K562 (cell line): Measurements from ENCODE around the gene TXNRD2. TPM values are rescaled to one million over a fixed set of nuclear protein-coding genes. Genes with fewer than 3 reads are reported as not detected.

Experiments
- ATAC-seq: fragments of 200-7000 bp; cut with Tn5 transposase; 3 replicates; pipeline ENCODE4 v1.9.1; 2020; ENCODE audit warnings: moderate library complexity
- BruUV-seq: library from RNA; stranded (reverse); fragments of 400-500 nt; replicated peaks from 2 replicates; lab custom pipeline; 2021; lab: Mats Ljungman, UMichigan
- CTCF ChIA-PET: fragments of 300-600 bp; formaldehyde crosslinking; extraction: SDS; loops from one replicate; lab custom pipeline; 2021; ENCODE audit warnings: low intra/inter-chr PET ratio; lab: Yijun Ruan, JAX
- POLR2A ChIA-PET: fragments of 300-600, 350-650 bp; sonication (Branson Sonifier 250); formaldehyde crosslinking; extraction: SDS; loops from one replicate; lab custom pipeline; 2021; ENCODE audit warnings: antibody characterized with exemption, inconsistent platforms; lab: Yijun Ruan, JAX
- DNase-seq, 4 experiments: peaks; one replicate each; pipeline versions ENCODE4 v3.0.0 to v3.0.0-alpha.2; 2011 to 2018; ENCODE audit warnings: low spot score in 3 of 4, mixed read lengths in 3 of 4; ENCODE audit errors: extremely low read depth in 1 of 4
- FAIRE-seq: peaks from 2 replicates; lab custom pipeline; 2011; peaks lifted over from hg19 to GRCh38; lab: Jason Lieb, UNC
- H2AFZ ChIP-seq: 2 replicates; pipeline ENCODE4 v1.6.0; 2011; ENCODE audit warnings: low read depth, low read length, control low read depth, inconsistent platforms
- H3K27ac ChIP-seq: fragments of 200-600 bp; 3 replicates; pipeline ENCODE4 v1.8.0; 2011; ENCODE audit warnings: low read depth, mild to moderate bottlenecking, control low read depth, inconsistent platforms, low read length, moderate library complexity, mixed read lengths; ENCODE audit errors: extremely low read depth
- H3K27me3 ChIP-seq, 2 experiments: fragments of 300-600 bp in 1 of 2; 2 replicates in 1 of 2; 3 replicates in 1 of 2; pipeline versions ENCODE4 v1.6.0 to v1.8.0; 2011; ENCODE audit warnings: inconsistent platforms in 2 of 2, low read length in 2 of 2, mild to moderate bottlenecking in 1 of 2, mixed read lengths in 1 of 2, moderate library complexity in 1 of 2; ENCODE audit not compliant: control insufficient read depth in 2 of 2, insufficient read depth in 2 of 2
- H3K36me3 ChIP-seq: fragments of 300-600 bp; 3 replicates; pipeline ENCODE4 v1.8.0; 2011; ENCODE audit warnings: mild to moderate bottlenecking, low read length, inconsistent platforms; ENCODE audit not compliant: control insufficient read depth, insufficient read depth
- H3K4me1 ChIP-seq, 2 experiments: fragments of 200-600 bp in 1 of 2; replicated peaks in 1 of 2; 2 replicates in 1 of 2; 3 replicates in 1 of 2; pipeline versions ENCODE4 v1.5.1 to v1.8.0; 2011; ENCODE audit warnings: inconsistent platforms in 2 of 2, low read length in 2 of 2, mild to moderate bottlenecking in 1 of 2, mixed read lengths in 1 of 2, moderate library complexity in 1 of 2; ENCODE audit not compliant: control insufficient read depth in 2 of 2, insufficient read depth in 2 of 2
- H3K4me2 ChIP-seq: 2 replicates; pipeline ENCODE4 v1.6.1; 2011; ENCODE audit warnings: low read length, control low read depth, inconsistent platforms, mixed read lengths; ENCODE audit not compliant: insufficient read depth
- H3K4me3 ChIP-seq: fragments of 200-600 bp; sonication (generic), shearing (Covaris generic); 2 replicates; pipeline ENCODE4 v1.5.1; 2016; ENCODE audit warnings: control low read depth, inconsistent platforms
- H3K79me2 ChIP-seq: fragments of 200-600 bp; 3 replicates; pipeline ENCODE4 v1.8.0; 2011; ENCODE audit warnings: low read length, inconsistent platforms; ENCODE audit not compliant: control insufficient read depth, insufficient read depth
- H3K9ac ChIP-seq, 2 experiments: 2 replicates each; pipeline versions ENCODE4 v1.6.0 to v1.6.1; 2011; ENCODE audit warnings: low read depth in 2 of 2, low read length in 2 of 2, control low read depth in 1 of 2, inconsistent platforms in 1 of 2, mild to moderate bottlenecking in 1 of 2, mixed read lengths in 1 of 2; ENCODE audit not compliant: insufficient read depth in 1 of 2
- H3K9me1 ChIP-seq: one replicate; pipeline ENCODE4 v1.6.0; 2011; ENCODE audit warnings: inconsistent platforms, mild to moderate bottlenecking, low read length, moderate library complexity; ENCODE audit not compliant: control insufficient read depth, insufficient read depth
- H3K9me3 ChIP-seq: replicated peaks from 2 replicates; pipeline ENCODE4 v1.5.1; 2011; ENCODE audit warnings: low read depth, low read length, inconsistent platforms; ENCODE audit not compliant: control insufficient read depth, insufficient read depth
- H4K20me1 ChIP-seq: replicated peaks from 2 replicates; pipeline ENCODE4 v1.6.1; 2011; ENCODE audit warnings: low read length, inconsistent platforms, mixed read lengths; ENCODE audit not compliant: control insufficient read depth, insufficient read depth
- BRD4 ChIP-seq: fragments of 200-600 bp; sonication (generic); IDR thresholded peaks from 2 replicates; pipeline ENCODE4 v1.6.1; 2017; ENCODE audit warnings: inconsistent platforms
- E2F3 ChIP-seq: fragments of 250-450 bp; sonication (Bioruptor Pico); IDR thresholded peaks from 2 replicates; pipeline ENCODE4 v1.4.0; 2020; ENCODE audit warnings: mild to moderate bottlenecking
- ERF ChIP-seq: fragments of 450-650 bp; formaldehyde crosslinking; IDR thresholded peaks from 2 replicates; pipeline ENCODE4 v1.4.0; 2020; ENCODE audit warnings: mild to moderate bottlenecking, mixed read lengths
- FOXA3 ChIP-seq, 2 experiments: fragments of 450-650 bp in 1 of 2; sonication (generic) in 1 of 2; formaldehyde crosslinking; IDR thresholded peaks in 1 of 2; conservative IDR thresholded peaks in 1 of 2; 2 replicates each; pipeline versions ENCODE4 v1.4.0 to v1.8.0; 2020 to 2022; ENCODE audit warnings: mild to moderate bottlenecking in 2 of 2, missing genetic modification reagents in 1 of 2
- GTF2A2 ChIP-seq: IDR thresholded peaks from 2 replicates; pipeline ENCODE4 v1.6.1; 2016; ENCODE audit warnings: mild to moderate bottlenecking, missing genetic modification characterization, missing compliant biosample characterization
- JUN ChIP-seq, 2 experiments: sonication (generic) in 1 of 2; formaldehyde crosslinking in 1 of 2; IDR thresholded peaks; 2 replicates each; pipeline versions ENCODE4 v1.6.1 to v1.8.0; 2012 to 2022; ENCODE audit warnings: borderline replicate concordance in 2 of 2, mild to moderate bottlenecking in 2 of 2, improper control_type of control experiment in 1 of 2, low read depth in 1 of 2, low read length in 1 of 2, missing genetic modification reagents in 1 of 2
- KDM5B ChIP-seq: fragments of 200-600 bp; sonication (generic); IDR thresholded peaks from 2 replicates; pipeline ENCODE4 v1.6.1; 2012; ENCODE audit warnings: low read depth, mild to moderate bottlenecking, moderate library complexity, low read length, control low read depth, inconsistent platforms; ENCODE audit not compliant: insufficient replicate concordance
- MXD1 ChIP-seq: fragments of 250-450 bp; sonication (Bioruptor Pico); IDR thresholded peaks from 2 replicates; pipeline ENCODE4 v1.8.0; 2021; ENCODE audit warnings: borderline replicate concordance, mild to moderate bottlenecking, moderate library complexity; ENCODE audit not compliant: poor library complexity, severe bottlenecking
- NFIC ChIP-seq: fragments of 450-650 bp; IDR thresholded peaks from 2 replicates; pipeline ENCODE4 v1.6.1; 2017; ENCODE audit warnings: mild to moderate bottlenecking, inconsistent platforms
- PURB ChIP-seq: sonication (generic); formaldehyde crosslinking; IDR thresholded peaks from 2 replicates; pipeline ENCODE4 v1.9.0; 2021; ENCODE audit warnings: low read depth, mild to moderate bottlenecking, missing genetic modification reagents
- RAD51 ChIP-seq: fragments of 450-650 bp; IDR thresholded peaks from 2 replicates; pipeline ENCODE4 v1.7.1; 2016; ENCODE audit warnings: low read depth, mild to moderate bottlenecking, borderline replicate concordance
- SIN3A ChIP-seq, 2 experiments: fragments of 150-350 bp in 1 of 2; IDR thresholded peaks; 2 replicates each; pipeline ENCODE4 v1.6.1; 2011 to 2016; ENCODE audit warnings: borderline replicate concordance in 2 of 2, low read depth in 2 of 2, low read length in 2 of 2, mild to moderate bottlenecking in 2 of 2, moderate library complexity in 2 of 2; ENCODE audit not compliant: control insufficient read depth in 1 of 2
- STAT5B ChIP-seq: fragments of 250-450 bp; sonication (Bioruptor Pico); IDR thresholded peaks from 2 replicates; pipeline ENCODE4 v1.8.0; 2021; ENCODE audit warnings: mild to moderate bottlenecking, inconsistent platforms
- TBP ChIP-seq: optimal IDR thresholded peaks from 2 replicates; pipeline ENCODE3; 2011; ENCODE audit warnings: low read depth, low read length, improper control_type of control experiment
- ZEB2 ChIP-seq: fragments of 450-650 bp; IDR thresholded peaks from 2 replicates; pipeline ENCODE4 v1.6.1; 2016
- ZNF316 ChIP-seq: fragments of 450-650 bp; IDR thresholded peaks from 2 replicates; pipeline ENCODE4 v1.6.1; 2016
- ZNF384 ChIP-seq: IDR thresholded peaks from 2 replicates; pipeline ENCODE4 v1.6.1; 2012; ENCODE audit warnings: low read depth, low read length, improper control_type of control experiment
- ZNF511 ChIP-seq: sonication (generic); formaldehyde crosslinking; IDR thresholded peaks from 2 replicates; pipeline ENCODE4 v1.8.0; 2022; ENCODE audit warnings: mild to moderate bottlenecking, missing genetic modification reagents
- WGBS: fragments of 100-300 bp; shearing (Covaris generic); methylation state at CpG from one replicate; pipeline ENCODE4 v1.1.6; 2016; ENCODE audit warnings: low coverage, mixed read lengths; ENCODE audit not compliant: insufficient coverage; ENCODE audit errors: missing lambda C conversion rate; 5-methylcytosine and 5-hydroxymethylcytosine counted together
- in situ Hi-C: fragments of 300-500 bp; cut with MboI; formaldehyde crosslinking; loops from 4 replicates; pipeline ENCODE4 v1.15.0; 2018; ENCODE audit warnings: inconsistent platforms, mixed read lengths
- intact Hi-C: fragments of 100-400 bp; cut with micrococcal nuclease; formaldehyde crosslinking; loops from 2 replicates; pipeline ENCODE4 v1.14.2; 2022
- polyA plus RNA-seq, 8 experiments: library from polyadenylated mRNA; depleted of rRNA in 4 of 8; stranded (reverse) in 5 of 8; unstranded in 3 of 8; fragments of >200 nt; fragmentation: Nextera tagmentation in 2 of 8; fragmentation: Illumina TruSeq in 1 of 8; extraction: Ambion mirVana in 2 of 8; extraction: Trizol in 1 of 8; gene quantifications; 2 replicates each; pipeline versions ENCODE4 v1.2.1 to v1.2.3, GENCODE V29; 2011 to 2014; ENCODE audit warnings: inconsistent platforms in 1 of 8, missing spikeins in 1 of 8
- total RNA-seq, 7 experiments: library from RNA; depleted of rRNA in 6 of 7; stranded (reverse); fragments of >200 nt in 6 of 7; fragmentation: Illumina TruSeq in 2 of 7; extraction: Trizol in 2 of 7; gene quantifications; 2 replicates each; pipeline versions ENCODE4 v1.2.1 to v1.2.3, GENCODE V29; 2011 to 2021; ENCODE audit warnings: low replicate concordance in 1 of 7

Gene TXNRD2
- total and polyA plus RNA-seq, 9 of the 15 experiments (the other 6 are each of a cell fraction or from before 2014, with no cell fraction given): 3.3 to 80.2 (median 49.4) TPM

GRCh38 chr22:19825904-19826618 lies 115.6 kb downstream of the TXNRD2 start:
- Histone ChIP-seq H3K4me1 (peaks cover 13 to 38% of the 10 kb centered on the region in 2 experiments; a peak in 4 of 5 replicates), H3K27ac (no peak overlapping the region), H3K4me2 (no peak overlapping the region), H3K9ac (peak overlapping the region in 1 of 2 experiments; percentile 6; a peak in 1 of 4 replicates), H3K9me1 (peaks cover 3% of the 10 kb centered on the region), H4K20me1 (no peaks in the 10 kb centered on the region; the same call in 1 of the 2 replicates), H3K4me3 (no peak overlapping the region), H3K9me3 (no peaks in the 10 kb centered on the region; the same call in 1 of the 2 replicates), H3K79me2 (no peaks in the 10 kb centered on the region), H3K36me3 (no peaks in the 10 kb centered on the region; the same call in 2 of the 3 replicates), H3K27me3 (no peaks in the 10 kb centered on the region), H2AFZ (no peak overlapping the region)
- intact Hi-C loops (no loop called here), in situ Hi-C loops (no loop called here)
- FAIRE-seq: no peak
- CTCF ChIA-PET: interaction anchor here (0.6 kb wide), 1 partner anchor 734 kb away, joined by 3 read pairs; no protein-coding TSS in a partner anchor
- no peak for ATAC-seq
- BruUV-seq: no TSS peak
- WGBS: 66% methylated on average over 7 of the region's 7 CpGs
- DNase-seq: no peak
- POLR2A ChIA-PET: interaction anchor here (0.6 to 16.0 kb wide), 8 partner anchors 11 to 116 kb away, joined by 3 to 247 read pairs (median 6); partner anchors contain the start of genes COMT and TXNRD2
- TF ChIP-seq SIN3A (IDR thresholded peaks at IDR 0.05; ENCODE audit: borderline replicate concordance in 2 of 2, control insufficient read depth in 1 of 2, low read depth in 2 of 2, low read length in 2 of 2) (no peak), MXD1 (no peak), STAT5B (CRISPR knock-in tag) (no peak), GTF2A2 (tag) (no peak), JUN (IDR thresholded peaks at IDR 0.05; ENCODE audit: borderline replicate concordance, low read depth, low read length) (0 out of 2 replicates have a peak, but pooled peaks have one; percentile 11), JUN (CRISPR knock-in tag; IDR thresholded peaks at IDR 0.05; ENCODE audit: borderline replicate concordance) (no peak), PURB (no peak), ZEB2 (no peak), ZNF511 (CRISPR knock-in tag) (no peak), ERF (CRISPR knock-in tag) (no peak), RAD51 (no peak), ZNF316 (peak; percentile 32; the same call in 1 of the 2 replicates), NFIC (no peak), E2F3 (no peak), KDM5B (no peak), BRD4 (no peak), ZNF384 (0 out of 2 replicates have a peak, but pooled peaks have one; percentile 11), FOXA3 (CRISPR knock-in tag; conservative IDR thresholded peaks at IDR 0.05 in 1 of 2, IDR thresholded peaks at IDR 0.05 in 1 of 2) (no peak), TBP (peak; percentile 4)
